A549 treated with CORT108297 at 1 μM for 4 hours (cell line): ENCODE results near the gene KIZ. TPM values are rescaled to one million over a fixed set of nuclear protein-coding genes. Genes with fewer than 3 reads are reported as not detected.

ENCODE experiments used
- total RNA-seq: library from RNA; stranded (reverse); fragments of 200-300 nt; extraction: Qiagen RNA extraction; gene quantifications from 5 replicates; pipeline ENCODE4 v1.2.3, GENCODE V29; 2022

KIZ gene
- 3.7 to 6.1 TPM (median 4.7 TPM) in 5 replicates for total RNA-seq

GRCh38 chr20:21125849-21126580 lies at the start of gene KIZ:
Gene KIZ (plus strand): TSS chr20:21126082. CDS start chr20:21126116, 34 bp downstream.

GRCh38 chr20:21106171-21107017 lies 19.5 kb upstream of the KIZ start, which contains the start of gene LINC00237:
Gene LINC00237 (minus strand): TSS chr20:21106358.

Other genes starting within 250 kb of the KIZ start
- not detected in 5 replicates for gene LINC00237, start 19.7 kb upstream of the KIZ start, total RNA-seq
- gene XRN2, start 177.2 kb downstream of the KIZ start, total RNA-seq, result 89.2 to 119 TPM (median 99.0 TPM) in 5 replicates